HG03139 (cell line): ENCODE data around the gene JAG2.

Source experiments
- ATAC-seq: cut with Tn5 transposase; IDR thresholded peaks from one replicate; pipeline ENCODE4 v1.9.1; 2021; ENCODE audit not compliant: unreplicated experiment

The JAG2 gene

GRCh38 chr14:105151838-105152793 lies 16.5 kb downstream of the JAG2 start:
- ATAC-seq = no peak

- ATAC-seq = no peak
These were observed 17.3 kb downstream of the JAG2 start for GRCh38 chr14:105151084-105151837.

GRCh38 chr14:105150368-105151083 lies 18.1 kb downstream of the JAG2 start:
- no peak for ATAC-seq

GRCh38 chr14:105150026-105150367 lies 18.6 kb downstream of the JAG2 start:
- ATAC-seq = no peak

DNA sequence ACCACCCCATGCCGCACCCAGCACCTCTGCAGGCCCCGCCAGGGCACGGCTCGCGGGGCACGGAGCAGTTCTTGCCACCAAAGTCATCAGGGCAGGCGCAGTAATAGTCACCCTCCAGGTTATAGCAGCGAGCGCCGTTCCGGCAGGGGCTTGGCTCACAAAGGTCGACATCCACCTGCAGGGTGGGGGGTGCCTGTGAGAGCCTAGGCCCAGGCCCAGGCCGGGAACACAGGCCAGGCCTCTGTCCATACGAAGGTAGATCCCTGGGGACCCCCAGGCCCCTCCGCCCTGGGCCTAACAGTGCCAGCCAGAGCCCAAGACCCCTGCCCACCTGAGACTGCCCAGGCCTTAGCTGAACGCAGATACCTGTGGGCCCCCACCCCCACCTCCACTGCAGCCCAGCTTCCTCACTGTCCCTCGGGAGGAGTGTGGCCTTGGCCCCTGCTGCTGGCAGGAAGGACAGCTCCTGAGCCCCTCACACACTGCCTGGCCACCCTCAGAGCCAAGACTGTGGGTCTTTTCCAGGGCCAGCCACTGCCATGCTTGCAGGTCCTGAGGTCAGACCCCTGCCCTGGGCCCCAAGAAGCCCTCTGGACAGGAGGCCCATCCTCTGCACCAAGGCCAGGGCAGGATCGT lies 19.3 kb downstream of the JAG2 start:
- no peak for ATAC-seq

GRCh38 chr14:105148604-105149145 lies 19.9 kb downstream of the JAG2 start:
- ATAC-seq = no peak

DNA sequence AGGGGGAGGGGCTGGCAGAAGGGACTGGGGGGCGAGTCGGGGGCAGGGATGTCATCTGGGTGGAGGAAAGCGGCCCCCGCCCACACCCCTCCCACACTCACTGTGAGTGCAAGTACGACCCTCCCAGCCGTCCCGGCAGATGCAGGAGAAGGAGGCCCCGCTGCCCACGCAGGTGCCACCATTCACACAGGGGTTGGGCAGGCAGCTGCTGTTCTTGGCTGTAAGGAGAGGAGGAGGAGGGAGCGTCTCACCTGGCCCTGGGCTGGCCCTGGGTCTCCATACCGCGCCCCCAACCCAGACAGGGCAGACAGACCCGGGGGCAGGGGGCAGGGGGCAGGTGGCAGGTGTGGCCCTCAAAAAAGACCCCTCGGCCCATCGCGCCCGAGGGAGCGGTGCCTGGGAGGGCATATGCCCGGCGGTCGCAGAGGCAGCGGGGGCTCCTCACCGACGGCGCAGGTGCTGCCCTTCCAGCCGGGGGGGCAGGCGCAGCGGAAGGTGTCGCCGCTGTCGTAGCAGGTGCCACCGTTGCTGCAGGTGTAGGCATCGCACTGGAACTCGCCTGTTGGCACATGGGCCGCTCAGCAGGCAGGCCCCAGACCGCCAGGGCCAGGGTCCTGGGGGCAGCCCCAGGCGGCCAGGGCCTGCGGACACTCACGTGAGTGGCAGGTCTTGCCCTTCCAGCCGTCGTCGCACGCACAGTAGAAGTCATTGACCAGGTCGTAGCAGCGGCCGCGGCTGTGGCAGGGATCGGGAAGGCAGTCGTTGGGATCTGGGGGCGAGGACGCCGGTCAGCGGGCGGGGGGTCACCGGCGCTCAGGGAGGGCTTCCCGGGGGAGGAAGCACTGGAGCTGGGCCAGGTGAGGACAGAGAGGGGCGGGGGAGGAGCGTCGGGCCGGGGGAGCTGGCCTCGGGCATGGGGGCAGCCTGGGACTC lies 20.6 kb downstream of the JAG2 start:
- ATAC-seq = no peak

DNA sequence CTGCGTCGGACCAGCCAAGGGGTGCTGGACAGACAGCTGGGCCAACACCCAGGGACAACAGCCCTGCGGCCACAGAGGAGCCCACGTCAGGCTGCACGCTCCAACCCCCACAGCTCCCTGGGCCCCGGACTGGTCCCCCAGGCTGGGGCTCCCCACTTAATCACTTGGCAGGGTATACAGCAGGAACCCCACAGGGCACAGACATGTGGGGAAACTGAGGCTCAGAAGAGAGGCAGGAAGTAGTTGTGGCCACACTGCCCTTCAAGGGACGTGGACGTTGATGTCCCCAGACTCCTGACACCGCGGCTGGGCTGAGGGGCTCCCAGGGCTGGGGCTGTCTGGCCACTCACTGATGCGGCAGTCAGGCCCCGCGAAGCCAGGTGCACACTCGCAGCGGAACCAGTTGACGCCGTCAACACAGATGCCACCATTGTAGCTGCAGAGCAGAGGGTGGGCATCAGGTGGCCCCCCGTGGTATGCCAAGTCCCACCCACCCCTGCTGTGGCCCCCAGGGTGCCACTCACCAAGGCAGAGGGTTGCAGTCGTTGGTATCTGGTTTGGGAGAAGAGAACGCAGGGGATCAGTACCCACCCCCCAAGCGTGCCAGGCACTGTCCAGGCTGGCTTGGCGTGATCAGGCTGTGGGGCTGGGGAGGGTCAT lies 21.5 kb downstream of the JAG2 start:
- ATAC-seq = no peak

DNA sequence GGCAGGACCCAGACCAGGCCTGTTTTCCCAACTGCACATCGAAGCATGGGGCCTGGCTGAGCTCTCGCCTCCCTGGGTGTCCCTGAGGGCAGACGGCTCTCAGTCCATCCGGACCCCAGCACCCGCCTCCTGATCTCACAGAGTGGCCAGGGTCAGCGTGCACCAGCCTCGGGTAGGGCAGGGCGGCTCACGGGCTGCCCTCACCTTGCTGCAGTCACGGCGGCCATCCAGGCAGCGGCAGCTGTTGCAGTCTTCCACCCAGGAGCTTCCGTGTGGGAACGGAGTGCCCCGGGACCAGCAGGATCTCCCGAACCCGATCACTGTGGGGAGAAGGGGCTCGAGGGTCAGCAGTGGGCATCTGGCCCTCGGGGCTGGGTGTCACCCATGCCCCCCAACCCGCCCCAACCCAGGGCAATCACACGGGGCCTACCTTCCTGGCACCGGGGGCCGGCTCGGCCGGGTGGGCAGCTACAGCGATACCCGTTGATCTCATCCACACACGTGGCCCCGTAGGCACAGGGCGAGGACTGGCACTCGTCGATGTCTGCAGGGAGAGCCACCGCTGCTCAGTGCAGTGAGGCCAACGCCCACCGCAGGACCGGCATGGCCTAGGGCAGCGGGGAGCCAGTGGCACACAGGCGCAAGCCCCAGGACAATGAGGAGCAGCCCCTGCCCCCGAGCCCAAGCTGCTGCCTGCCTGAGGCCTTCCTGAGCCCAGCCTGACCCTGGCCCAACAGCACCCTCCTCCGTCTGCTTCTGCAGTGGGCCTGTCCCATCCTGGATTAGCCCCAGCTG lies 22.2 kb downstream of the JAG2 start:
- no peak for ATAC-seq

DNA sequence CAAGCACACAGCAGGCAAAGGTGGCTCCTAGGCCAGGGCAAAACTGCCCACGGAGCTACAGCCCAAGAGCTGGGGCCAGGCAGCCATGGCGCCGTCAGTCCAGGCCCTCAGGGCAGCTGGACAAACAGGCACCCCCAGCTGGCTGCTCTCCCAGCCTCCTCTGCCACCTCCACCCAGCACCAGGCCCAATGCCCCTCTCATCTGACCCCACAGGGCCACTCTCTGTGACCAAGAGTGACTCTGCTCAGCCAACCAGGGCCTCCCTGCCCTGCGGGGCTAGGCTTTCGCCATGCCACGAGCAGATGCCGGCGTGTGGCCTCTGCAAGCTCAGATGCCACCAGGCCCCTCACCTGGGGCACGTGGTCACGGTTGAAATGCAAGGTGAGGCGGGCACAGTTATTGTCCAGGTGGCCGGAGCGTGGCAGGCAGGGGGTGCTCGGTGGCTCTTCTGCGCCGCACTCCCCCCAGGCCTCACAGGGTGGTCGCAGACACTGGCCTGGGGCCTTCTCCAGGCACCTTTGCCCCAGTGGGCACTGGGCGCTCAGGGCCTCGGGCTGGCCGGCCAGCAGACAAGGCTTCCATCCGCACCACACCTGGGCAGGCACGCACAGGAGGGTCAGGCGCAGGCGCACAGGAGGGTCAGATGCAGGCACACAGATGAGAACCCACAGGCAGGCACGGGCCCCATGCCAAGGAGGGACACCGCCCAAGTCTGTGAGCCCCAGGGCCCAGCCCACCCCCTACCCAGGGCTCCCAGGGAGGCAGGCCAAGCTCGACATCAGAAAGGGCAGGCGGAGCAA lies 23.0 kb downstream of the JAG2 start:
- ATAC-seq = no peak

DNA sequence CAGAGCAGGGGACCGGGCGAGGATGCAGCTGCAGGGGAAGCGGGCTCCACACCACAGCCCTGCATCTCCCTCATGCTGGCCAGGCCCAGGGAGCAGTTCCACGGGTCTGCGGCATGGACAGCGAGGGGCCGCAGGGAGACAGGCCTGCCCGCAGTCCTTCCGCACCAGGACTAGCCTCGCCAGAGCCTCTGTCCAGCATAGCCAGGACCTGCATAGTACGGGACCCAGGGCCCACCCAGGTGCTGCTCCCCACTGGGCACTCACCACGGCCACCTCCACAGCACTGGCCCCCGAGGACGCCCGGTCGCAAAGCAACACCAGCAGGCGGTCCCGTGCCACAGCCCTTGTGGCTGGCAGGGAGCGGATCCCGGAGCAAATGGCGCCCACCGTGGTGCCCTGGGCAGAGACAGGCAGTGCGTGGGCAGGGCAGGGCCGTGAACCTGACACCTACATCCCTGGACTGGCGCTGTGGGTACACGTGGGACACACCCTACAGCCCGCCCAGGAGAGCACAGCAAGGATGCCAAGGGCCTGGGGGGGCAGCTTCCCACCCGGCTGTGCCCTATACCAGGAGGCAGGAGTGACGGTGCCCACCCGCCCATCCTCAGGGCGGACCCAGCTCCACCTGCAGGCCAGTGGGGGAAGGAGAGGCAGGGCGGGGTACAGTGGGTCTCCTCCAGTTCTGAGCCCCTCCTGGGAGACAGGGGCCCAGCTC lies 23.8 kb downstream of the JAG2 start:
- no peak for ATAC-seq

- ATAC-seq = no peak
These were observed 24.4 kb downstream of the JAG2 start for GRCh38 chr14:105144026-105144665.

DNA sequence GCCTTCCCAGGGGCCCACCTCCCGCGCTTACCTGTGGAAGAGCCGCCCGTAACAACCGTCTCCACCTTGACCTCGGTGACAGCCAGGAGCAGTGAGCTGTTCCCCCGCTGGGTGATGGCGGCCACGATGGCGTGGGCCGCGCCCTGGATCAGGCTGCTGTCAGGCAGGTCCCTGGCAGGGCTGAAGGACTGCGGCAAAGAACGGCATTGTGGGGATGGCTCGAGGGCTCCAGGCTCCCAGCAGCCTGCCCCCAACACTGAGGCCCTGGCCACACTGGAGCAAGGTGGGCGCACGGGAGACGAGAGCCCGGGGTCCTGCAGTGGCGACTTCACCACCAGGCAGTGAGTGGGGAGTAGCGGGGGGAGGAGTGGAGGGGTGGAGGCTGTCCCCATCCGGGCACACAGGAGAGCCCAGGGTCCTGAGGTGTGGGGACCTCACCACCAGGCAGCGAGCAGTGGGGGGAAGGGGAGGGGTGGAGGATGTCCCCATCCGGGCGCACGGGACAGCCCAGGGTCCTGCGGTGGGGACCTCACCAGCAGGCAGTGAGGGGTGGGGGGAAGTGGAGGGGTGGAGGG lies 25.0 kb downstream of the JAG2 start:
- ATAC-seq = no peak

- no peak for ATAC-seq
These were observed 25.7 kb downstream of the JAG2 start for GRCh38 chr14:105142651-105143450.
